ENCODE data around the gene GFOD1.
"Not testable (repeated sequence)": the region's sequence is repeated elsewhere in the genome, so short reads cannot be mapped to it uniquely, and the experiment has no call there.

Gene GFOD1

GRCh38 chr6:13452346-13453117 lies 34.9 kb downstream of the GFOD1 start:
- no peak for DNase-seq
- in situ Hi-C loops (cut with MboI; ENCODE audit: low pct_unique_long_range_greater_than_20kb, low sequenced_read_pairs) = no loop called here

DNA sequence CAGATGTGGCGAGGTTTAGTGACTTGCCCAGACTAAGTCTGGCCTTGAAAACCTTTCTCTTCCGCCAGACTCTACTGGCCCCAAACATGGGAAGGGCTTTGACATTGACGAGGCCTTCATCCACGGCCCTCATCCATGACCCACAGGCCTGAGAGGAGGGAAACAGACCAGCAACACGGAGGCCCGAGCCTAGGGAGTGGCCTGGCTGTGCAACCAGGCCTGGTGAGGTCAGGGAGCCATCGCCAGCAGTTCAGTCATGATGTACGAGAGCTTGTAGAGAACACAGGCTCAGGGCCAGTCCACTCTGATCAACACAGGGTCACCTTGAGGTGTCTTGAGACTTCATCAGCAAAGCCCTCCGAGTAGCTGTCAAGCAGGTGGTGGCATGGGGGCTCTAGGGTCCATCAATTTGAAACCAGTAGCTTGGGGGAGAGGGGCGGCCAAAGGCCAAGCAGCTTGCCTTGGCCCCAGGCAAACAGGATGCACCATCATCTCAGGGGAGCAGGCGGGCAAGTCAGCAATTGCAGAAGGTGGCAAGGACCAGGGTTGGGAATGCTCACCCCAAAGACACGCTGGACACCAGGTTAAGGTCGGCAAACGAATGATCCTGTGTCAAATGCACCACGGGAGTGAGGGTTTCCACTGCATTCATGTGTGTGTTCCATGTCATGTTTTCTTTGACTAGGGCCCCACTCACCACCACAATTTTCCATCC lies 36.1 kb downstream of the GFOD1 start:
- DNase-seq = no peak

GRCh38 chr6:13450628-13451027 lies 36.8 kb downstream of the GFOD1 start:
- in situ Hi-C loops (cut with MboI; ENCODE audit: low pct_unique_long_range_greater_than_20kb, low sequenced_read_pairs) = no loop called here
- DNase-seq = no peak

More for the DNA sequence above, 36.1 kb downstream of the GFOD1 start:
- in situ Hi-C loops (cut with MboI; ENCODE audit: low pct_unique_long_range_greater_than_20kb, low sequenced_read_pairs) = no loop called here

DNA sequence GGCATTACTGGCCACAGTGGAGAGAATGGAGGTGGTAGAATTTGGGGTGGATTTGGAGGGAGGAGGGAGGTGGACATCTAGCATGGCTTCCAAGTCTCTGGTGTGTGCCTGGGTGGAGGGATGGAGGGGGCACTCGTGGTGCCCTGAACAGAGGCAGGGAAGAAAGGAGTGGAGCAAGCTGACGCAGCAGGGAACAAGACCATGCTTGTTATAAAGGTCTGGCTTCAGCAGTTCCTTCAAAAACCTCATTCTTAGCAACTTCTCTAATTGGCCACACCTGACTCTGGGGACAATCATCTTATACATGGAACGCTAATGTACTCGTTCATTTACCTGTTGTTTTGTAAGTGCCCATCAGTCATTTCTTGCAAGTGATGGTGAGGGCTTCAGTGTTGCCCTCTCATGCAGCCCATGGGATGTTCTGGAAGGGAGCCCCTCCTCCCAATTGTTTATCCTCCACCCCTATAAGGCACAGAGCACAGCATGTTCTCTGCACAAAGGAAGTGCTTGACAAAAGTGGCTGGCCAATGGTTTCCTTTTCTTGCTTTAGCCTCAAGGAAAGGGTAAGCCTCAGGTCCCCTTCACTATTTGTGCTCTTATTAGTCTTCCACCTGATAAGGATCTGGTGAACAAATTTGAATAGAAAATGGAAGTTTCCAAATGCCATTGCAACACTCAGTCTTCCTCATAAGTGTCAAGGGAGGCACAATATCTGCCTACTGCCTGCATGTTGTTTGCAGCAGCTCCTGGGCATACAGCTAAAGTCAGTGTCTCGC lies 39.3 kb downstream of the GFOD1 start:
- peak; percentile 43 for DNase-seq
- in situ Hi-C loops (cut with MboI; ENCODE audit: low pct_unique_long_range_greater_than_20kb, low sequenced_read_pairs) = no loop called here

DNA sequence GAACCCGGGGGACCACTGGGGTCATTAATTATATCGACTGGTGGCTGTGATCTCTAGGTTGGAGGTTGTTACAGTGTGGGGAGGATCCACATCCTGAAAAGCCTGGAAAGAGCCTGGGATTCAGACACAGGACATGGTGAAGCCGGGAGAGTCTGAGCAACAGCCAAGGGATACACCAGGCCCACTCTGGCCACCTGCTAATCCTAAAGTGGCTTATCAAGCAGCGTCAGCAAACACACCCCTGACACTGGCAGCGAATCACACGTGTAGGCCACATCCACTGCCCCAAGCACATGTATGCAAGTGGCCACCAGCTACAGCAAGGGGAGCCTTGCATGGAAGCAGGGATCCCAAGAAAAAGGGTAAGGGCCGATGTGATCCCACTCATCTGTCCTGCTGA lies 41.0 kb downstream of the GFOD1 start:
- in situ Hi-C loops (cut with MboI; ENCODE audit: low pct_unique_long_range_greater_than_20kb, low sequenced_read_pairs) = no loop called here
- no peak for DNase-seq

- in situ Hi-C loops (cut with MboI; ENCODE audit: low pct_unique_long_range_greater_than_20kb, low sequenced_read_pairs) = no loop called here
- no peak for DNase-seq
These were observed 41.7 kb downstream of the GFOD1 start for GRCh38 chr6:13445744-13446115.

DNA sequence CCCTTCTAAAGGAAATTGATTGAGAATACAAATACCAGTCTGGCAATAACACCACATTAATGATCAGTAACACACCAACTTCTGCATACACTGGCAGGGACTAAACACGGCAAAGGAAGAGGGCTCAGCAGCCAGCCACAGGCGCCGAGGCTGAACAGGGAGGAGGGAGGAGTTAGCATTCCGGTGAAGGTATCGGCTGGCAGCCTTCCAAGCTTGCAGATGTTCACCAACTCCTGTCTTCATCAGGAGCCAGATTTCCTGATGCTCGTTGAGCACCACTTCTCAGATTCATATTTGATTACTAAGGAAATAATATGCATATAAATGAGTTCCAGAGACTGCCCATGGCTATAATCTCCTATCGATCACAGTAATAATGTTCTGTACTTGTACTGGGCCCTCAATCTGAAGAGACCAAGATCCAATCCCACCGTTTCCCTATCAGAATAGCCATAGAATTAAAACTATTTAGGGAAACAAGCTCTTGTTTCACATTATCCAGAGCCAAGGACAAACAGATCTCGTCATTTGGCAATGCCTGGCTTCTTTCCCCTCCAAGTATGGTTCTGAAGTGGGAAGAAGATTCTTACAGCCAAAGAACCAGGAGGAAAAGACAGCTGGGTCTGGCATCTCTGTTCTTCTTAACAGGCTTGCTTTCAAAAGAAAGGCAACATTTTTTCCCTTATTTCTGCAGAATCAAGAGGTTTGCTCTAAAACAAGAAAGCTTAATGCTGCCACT lies 42.2 kb downstream of the GFOD1 start:
- in situ Hi-C loops (cut with MboI; ENCODE audit: low pct_unique_long_range_greater_than_20kb, low sequenced_read_pairs) = no loop called here
- DNase-seq = peak; percentile 78

DNA sequence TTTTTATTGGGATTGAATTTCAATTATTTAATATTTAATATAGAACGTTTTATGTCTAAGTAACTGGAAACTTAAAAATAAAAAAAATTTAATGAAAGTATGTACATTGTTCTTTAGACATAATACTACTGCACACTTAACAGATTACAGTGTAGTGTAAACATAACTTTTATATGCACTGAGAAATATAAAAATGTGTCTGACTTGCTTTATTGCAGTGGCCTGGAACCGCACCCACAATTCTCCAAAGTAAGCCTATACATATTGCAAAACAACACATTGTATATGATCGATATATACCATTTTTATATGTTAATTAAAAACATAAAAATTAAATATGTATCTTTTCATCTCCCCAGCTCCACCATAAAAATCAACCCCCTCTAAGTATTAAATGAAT lies 42.8 kb downstream of the GFOD1 start:
- DNase-seq = no peak
- in situ Hi-C loops (cut with MboI; ENCODE audit: low pct_unique_long_range_greater_than_20kb, low sequenced_read_pairs) = no loop called here

DNA sequence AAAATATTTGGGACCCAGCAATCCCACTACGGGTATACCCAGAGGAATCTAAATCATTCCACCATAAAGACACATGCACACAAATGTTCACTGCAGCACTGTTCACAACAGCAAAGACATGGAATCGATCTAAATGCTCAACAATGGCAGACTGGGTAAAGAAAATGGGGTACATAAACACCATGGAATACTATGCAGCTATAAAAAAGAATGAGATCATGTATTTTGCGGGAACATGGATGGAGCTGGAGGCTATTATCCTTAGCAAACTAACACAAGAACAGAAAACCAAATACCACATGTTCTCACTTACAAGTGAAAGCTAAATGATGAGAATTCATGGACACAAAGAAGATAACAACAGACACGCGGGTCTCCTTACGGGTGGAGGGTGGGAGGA lies 43.4 kb downstream of the GFOD1 start:
- DNase-seq; in situ Hi-C loops (cut with MboI; ENCODE audit: low pct_unique_long_range_greater_than_20kb, low sequenced_read_pairs): not testable (repeated sequence)

DNA sequence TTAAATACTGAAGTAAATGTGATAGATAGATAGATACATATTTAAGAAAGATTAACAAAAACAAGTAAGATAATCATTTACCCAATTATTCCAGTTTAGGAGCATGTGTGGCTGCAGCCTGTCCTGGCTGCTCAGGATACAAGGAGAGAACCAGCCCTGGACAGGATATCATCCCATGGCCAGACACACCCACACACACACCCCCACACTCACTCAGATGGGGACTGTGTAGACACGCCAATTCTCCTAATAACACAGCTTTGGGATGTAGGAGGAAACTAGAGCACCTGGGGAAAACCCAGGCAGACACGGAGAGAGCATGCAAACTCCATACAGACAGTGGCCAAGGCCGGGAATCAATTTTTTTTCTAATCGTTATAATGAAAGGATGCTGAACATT lies 45.6 kb downstream of the GFOD1 start:
- DNase-seq = no peak
- in situ Hi-C loops (cut with MboI; ENCODE audit: low pct_unique_long_range_greater_than_20kb, low sequenced_read_pairs) = no loop called here

DNA sequence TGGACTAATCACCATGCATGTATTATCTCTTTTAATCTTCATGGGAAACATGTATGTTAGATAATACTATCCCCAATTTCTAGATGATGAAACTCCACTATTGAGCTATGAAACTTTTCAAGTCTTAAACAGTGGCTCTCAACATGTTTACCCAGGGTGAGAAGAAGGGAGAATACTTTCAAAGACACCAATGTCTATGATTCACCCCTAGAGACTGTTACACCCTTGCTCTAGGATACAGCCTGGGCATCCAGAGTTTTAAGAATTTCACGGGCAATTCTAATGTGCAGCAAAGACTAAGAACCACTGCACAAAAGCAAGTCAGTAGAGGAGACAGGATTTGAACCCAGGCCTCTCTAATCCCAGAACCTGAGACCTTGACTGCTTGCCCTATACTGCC lies 47.8 kb downstream of the GFOD1 start:
- in situ Hi-C loops (cut with MboI; ENCODE audit: low pct_unique_long_range_greater_than_20kb, low sequenced_read_pairs) = no loop called here
- DNase-seq = no peak

GRCh38 chr6:13438126-13438525 lies 49.3 kb downstream of the GFOD1 start:
- in situ Hi-C loops (cut with MboI; ENCODE audit: low pct_unique_long_range_greater_than_20kb, low sequenced_read_pairs) = no loop called here
- no peak for DNase-seq

GRCh38 chr6:13437218-13437996 lies 50.0 kb downstream of the GFOD1 start:
- DNase-seq = no peak
- in situ Hi-C loops (cut with MboI; ENCODE audit: low pct_unique_long_range_greater_than_20kb, low sequenced_read_pairs) = no loop called here

- DNase-seq = no peak
- in situ Hi-C loops (cut with MboI; ENCODE audit: low pct_unique_long_range_greater_than_20kb, low sequenced_read_pairs) = no loop called here
These were observed 50.8 kb downstream of the GFOD1 start for GRCh38 chr6:13436399-13437217.

- in situ Hi-C loops (cut with MboI; ENCODE audit: low pct_unique_long_range_greater_than_20kb, low sequenced_read_pairs) = no loop called here
- no peak for DNase-seq
These were observed 51.7 kb downstream of the GFOD1 start for GRCh38 chr6:13435477-13436246.

- in situ Hi-C loops (cut with MboI; ENCODE audit: low pct_unique_long_range_greater_than_20kb, low sequenced_read_pairs) = no loop called here
- DNase-seq = no peak
These were observed 52.6 kb downstream of the GFOD1 start for GRCh38 chr6:13434777-13435176.

DNA sequence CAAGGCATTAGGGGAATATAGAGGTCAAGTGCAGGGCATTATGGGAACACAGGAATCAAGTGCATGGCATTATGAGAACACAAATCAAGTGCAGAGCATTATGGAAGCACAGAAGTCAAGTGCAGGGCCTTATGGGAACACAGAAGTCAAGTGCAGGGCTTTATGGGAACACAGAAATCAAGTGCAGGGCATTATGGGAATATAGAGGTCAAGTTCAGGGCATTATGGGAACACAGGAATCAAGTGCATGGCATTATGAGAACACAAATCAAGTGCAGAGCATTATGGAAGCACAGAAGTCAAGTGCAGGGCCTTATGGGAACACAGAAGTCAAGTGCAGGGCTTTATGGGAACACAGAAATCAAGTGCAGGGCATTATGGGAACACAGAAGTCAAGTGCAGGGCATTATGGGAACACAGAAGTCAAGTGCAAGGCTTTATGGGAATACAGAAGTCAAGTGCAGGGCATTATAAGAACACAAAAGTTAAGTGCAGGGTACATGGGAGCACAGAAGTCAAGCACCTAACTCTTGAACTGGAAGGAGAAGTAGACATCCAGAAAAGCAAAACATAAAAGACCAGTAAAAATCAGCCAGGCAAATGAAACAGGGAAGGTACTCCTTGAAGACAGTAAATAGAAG lies 53.1 kb downstream of the GFOD1 start:
- in situ Hi-C loops (cut with MboI; ENCODE audit: low pct_unique_long_range_greater_than_20kb, low sequenced_read_pairs); DNase-seq: not testable (repeated sequence)
